GM18526 (cell line): ENCODE data around the gene AJAP1.

Experiments
- POLR2A ChIP-seq: IDR thresholded peaks from 3 replicates; pipeline ENCODE4 v1.6.1; 2011; ENCODE audit not compliant: insufficient read length; ENCODE audit errors: extremely low read depth

AJAP1 gene

DNA sequence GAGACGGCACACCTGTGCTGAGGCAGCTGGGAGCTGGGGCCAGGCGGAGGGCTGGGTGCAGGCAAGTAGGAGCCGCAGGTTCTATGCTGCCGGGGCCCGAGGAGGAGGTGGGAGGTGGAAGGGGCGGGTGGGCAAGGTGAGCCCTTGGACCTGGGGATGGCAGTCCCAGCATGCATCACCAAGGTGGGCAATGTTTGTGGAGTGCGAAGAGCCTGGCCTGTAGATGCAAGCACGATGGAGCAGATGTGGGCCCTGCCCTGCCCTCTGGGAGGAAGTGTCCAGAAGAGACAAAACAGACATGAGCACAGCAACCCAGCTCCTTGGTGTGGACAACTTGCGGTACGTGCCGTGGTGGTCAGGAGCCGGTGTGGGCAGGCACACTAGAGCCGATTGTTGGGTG is 28.3 kb upstream of the AJAP1 start:
- no peak for TF ChIP-seq POLR2A

DNA sequence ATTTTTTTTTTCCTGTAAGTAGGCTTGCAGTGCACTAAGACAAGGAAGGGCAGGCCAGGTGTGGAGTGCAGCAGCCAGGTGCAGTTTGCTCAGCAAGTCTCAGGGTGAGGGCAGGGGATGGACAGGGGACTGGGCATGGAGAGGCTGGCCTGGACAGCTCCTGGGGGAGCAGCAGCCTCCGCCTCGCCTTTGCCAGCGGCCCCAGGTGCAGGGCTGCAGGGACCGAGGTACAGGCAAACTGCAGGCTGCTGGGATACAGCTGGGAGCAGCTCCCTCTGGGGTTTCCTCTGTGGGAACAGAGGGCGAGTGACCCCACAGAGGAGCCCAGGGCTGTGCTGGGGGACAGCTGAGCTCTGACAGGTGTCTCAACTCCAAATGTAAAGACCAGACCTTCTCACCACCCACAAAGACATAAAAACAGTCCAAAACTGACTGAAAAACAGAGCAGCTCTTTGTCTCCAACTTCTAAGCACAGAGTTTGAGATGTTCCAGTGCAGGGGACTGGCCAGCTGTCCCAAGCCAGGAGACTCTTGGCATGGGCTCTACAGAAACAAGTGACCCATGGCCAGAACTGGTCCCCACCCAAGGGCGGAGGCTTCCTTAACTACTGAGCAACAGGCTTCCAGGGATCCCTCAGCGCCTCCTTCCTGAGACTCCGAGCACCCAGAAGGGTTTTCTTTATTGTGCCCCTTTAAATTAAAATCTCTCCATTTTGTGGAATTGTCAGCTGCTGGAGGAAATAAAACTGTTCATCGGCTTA is 27.7 kb upstream of the AJAP1 start:
- TF ChIP-seq POLR2A: no peak

DNA sequence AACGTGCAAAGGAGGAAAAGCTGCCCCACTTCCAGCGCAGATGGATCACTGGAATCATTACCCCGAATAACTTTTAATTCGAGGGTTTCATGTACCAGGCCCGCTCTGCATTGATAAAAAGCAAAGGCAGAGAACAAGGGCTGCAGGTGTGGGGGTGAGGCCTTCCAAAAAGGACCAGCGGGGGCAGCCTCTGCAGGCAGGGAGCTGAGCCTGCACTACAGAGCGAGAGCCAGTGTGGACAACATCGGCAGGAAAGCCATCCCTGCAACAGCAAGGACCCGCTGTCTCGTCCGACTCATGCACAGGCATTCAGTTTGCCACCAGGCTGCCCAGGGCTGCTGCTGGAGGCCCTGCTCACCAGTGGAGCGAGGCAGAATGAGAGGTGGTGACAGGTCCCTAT is 27.1 kb upstream of the AJAP1 start:
- no peak for TF ChIP-seq POLR2A

DNA sequence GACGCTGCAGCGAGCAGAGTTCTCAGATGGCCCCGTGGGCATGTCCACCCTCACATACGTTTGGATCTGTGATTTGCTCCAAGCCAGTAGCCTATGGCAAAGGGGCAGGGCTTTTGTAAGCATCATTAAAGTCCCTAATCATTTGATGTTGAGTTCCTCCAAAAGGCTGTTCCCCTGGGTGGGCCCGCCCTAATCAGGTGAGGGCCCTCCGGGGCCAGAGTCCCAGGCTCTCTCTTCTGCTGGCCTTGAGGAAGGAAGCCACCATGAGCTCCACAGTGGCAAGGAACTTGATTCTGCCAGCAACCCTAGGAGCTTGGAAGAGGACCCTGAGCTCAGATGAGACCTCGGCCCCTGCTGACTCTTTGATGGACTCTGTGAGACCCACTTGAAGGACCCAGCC is 25.4 kb upstream of the AJAP1 start:
- TF ChIP-seq POLR2A: no peak

DNA sequence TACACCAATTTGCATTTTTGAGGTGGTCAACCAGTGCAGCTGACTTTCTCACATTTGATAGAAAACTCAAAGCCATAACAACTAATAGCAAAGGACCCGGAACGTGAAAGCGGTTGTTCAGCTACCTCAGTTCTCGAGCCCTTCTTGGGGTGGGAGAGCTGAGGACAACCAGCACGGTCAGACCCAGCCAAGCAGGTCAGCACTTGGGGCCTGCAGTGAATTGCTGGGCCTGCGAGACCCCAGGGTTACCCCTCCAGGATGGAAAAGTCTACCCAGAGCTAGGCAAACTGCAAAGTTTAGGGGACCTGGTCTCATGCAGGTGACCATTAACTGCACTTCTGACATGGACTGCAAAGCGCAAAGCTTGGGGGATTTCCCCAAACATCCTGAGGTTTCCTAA is 23.8 kb upstream of the AJAP1 start:
- no peak for TF ChIP-seq POLR2A

DNA sequence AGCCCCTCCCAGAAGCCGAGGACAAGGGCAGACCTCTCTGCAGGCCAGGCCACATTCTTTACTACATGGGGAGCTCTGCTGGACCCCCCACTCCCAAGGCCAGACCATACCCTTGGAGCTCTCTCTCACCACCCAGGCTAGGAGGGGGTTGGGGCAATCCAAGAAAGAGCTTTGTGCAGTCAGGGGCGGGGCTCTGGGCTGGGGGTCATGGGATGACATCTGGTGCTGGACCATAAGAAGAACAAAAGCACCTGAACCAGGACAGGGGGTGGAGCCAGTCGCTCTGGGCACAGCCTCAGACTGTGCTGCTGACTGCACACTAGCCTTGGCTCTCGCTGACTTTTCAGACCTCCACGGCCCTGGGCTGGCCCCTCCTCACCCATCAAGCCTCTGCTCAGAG is 23.1 kb upstream of the AJAP1 start:
- no peak for TF ChIP-seq POLR2A

DNA sequence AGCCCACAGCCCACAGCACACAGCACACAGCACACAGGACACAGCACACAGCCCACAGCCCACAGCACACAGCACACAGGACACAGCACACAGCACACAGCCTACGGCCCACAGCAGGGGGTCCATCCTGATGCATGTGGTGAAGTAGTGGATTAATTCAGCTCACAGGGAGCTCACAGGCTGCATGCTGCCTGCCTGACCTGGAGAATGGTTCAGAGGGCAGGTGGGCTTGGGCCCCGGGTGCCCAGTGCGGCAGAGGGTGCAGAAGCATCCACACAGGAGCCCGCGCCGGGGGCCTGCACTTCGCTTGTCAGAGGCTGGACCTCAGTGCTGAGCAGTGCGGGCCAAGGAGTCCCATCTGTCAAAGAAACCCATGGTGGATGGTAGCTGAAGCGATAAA is 21.1 kb upstream of the AJAP1 start:
- no peak for TF ChIP-seq POLR2A

DNA sequence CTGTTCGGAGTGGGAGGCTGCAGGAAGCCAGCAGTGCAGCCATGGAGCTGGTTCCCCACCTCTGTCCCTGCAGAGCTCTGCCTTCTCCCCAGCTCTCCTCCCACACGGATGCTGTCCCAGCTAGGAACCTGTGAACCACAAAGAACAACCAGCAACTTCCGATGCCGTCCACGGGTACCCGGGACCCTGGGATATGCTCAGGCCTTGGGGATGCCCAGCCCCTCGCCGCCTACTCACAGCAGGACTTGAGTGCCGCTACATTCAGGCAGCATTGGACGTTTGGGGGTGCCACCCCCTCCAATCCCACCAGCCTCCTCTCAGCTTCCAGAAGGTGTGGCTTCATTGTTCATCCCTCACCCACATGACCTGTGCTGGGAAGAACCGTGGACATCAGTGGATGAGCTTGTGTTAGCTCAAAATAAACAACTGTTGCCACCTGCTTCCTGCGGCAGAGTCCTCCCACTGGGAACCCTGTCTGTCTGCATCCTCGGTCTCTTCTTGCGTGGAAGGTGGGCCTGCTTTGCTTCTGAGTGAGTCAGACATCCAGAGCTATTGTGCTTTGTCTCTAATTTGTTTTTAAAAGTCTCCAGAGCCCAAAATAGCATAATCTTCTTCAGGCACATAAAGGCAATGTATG is 20.1 kb upstream of the AJAP1 start:
- no peak for TF ChIP-seq POLR2A

DNA sequence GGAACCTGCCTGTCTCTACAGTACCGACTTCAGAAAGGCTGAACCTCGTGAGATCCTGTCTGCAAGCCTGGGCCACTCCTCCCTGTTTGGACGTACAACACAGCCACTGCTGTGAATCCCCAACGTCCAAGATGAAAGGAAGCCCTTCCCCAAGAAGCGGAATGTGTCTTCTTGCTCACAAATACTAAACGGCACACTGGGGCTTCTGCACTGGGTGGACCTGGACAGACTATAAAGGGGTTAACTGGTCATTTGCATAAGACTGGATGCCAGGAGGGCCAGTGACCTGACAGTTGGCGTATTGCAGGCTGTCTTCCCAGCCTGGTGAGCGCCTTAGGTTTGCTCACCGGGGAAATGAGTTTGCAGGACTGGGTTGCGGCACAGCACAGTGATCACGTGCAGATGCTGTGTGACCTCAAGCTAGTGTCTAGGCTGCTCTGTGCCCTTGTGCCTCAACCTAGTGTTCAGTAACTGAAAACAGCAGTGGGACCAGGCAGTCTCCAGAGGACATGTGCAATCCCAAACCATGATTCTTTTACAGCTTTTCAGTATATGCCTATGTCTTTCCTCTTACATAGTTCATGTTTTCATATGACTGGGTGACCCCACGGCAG is 19.5 kb upstream of the AJAP1 start:
- no peak for TF ChIP-seq POLR2A

DNA sequence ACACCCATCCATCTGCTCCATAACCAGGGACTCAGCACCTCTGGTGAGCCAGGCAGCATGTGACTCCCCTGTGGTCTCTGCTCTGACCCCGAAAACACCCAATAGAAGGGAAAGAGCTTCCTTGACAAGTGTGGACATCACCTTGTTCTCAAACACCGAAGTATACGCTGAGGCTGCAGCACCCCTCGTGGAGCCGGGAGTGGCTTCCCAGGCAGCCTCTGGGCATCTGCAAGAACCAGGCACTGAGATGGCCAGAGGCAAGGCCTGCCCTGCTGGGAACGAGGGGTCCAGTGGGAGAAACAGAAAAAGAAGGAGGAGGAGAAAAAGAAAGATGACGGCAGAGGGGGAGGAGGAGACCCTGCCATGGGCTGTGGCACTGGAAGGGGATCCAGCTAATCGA is 18.2 kb upstream of the AJAP1 start:
- TF ChIP-seq POLR2A: no peak

DNA sequence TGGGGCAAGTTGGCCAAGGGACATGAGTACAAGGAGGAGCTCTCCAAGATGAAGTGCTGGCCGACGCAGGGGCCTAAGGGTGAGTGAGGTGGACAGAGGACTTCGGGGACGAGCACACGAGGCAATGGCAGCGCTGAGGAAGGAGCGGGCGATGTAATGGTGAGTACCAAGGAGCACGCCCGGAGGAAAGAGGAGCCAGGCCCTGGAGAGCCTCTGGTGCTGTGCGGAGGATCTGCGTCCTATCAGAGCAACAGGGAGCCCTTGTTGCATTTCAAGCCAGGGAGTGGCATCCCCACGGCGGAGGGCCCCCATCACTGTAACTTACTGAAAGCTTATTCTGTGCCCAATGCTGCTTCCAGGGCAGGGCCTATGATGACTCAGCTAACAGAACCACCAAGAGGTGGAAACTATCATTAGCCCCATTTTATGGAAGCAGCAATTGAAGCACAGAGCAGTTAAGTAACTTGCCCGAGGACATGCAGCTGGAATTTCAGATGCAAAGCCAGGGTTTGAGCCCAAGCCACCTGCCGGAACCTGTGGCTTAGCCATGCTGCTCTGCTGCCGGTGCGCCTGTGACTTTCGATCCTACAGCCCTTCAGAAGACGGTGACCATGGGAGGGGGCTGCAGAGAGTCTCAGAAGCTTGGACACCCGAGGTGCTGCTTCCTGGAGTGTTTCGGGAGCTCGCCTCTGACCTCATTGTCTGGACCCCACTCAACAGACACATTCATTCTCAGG is 17.6 kb upstream of the AJAP1 start:
- no peak for TF ChIP-seq POLR2A

DNA sequence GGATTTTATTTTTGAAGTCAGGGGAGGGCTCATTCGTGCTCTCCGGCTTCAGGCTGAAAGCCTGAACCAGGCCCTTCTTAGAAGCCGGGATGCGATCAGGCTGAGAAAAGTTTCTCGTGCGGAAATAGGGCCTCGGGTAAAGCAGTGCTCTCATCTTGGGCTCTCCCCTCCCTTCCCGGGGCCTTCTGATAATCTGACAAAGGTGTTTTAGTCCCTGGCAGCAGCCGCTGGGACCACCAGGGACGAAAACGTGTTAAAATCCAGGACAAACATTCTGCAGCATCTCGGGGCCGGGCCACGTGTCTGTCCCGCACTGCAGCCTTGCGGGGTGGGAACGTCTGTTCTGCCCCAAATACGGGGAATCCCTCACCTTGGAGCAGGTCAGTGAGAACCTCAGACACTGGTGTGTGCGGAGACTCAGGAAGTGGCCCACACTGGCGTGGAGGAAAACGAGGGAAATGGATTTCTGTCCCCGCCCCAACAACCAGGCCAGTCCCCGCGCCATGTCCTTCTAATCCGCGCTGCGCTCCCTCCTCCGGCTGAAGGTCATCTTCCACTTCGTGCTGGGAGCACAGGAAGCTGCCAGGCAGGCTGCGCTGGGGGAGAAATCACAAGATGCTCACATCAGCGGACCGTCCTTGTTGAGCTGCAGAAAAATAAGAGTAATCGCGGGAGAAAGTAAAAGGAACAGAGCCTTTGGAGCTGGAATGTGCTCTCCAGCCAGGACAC is 16.6 kb upstream of the AJAP1 start:
- no peak for TF ChIP-seq POLR2A

DNA sequence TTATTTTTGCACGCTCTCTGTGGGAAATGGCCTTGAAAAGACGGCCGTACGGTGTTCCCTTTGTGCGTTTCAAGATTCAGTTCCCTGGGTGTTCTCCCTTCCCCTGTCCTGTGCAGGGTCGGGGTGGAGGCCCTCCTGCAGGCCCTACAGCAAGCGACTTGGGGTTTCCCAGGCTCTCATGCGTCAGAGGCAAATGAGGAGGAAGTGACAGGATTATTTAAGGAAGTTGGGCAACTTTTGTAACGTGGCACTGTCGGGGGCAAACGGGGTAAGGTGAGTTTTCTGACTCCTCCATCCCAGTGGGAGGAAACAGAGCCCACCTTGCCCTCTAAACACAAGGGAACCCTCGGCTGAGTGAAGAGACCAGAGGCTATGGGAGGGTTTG is 16.1 kb upstream of the AJAP1 start:
- no peak for TF ChIP-seq POLR2A

DNA sequence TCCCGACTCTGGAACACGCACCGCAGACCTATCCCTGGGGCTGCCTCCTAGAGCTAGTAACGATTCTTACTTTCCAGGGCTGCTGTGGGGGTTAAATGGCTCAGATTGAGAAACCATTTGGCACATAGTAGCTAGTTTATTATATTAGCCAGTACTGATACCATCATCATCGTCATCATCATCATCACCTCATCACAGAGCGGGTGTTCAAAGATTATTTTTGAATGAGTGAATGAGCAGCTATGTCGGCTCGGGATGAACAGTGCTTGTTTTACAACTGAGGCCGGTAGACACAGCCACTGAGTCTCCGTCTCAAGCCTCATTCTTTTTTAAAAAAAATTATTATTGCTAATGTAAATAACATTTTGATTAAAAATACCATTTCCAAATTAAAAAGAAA is 13.5 kb upstream of the AJAP1 start:
- no peak for TF ChIP-seq POLR2A

DNA sequence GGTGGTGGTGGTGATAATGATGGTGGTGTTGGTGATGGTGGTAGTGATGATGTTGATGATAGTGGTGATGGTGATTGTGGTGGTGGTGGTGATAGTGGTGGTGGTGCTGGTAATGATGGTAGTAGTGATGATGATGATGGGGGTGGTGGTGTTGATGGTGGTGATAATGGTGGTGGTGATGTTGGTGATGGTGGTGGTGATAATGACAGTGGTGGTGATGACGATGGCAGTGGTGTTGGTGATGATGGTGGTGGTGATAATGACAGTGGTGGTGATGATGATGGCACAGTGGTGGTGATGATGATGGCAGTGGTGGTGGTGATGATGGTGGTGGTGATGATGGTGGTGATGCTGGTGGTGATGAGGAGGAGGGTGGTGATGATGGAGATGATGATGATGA is 7.0 kb upstream of the AJAP1 start:
- no peak for TF ChIP-seq POLR2A
